ENCODE measurements around the gene THEM4.

Gene THEM4

DNA sequence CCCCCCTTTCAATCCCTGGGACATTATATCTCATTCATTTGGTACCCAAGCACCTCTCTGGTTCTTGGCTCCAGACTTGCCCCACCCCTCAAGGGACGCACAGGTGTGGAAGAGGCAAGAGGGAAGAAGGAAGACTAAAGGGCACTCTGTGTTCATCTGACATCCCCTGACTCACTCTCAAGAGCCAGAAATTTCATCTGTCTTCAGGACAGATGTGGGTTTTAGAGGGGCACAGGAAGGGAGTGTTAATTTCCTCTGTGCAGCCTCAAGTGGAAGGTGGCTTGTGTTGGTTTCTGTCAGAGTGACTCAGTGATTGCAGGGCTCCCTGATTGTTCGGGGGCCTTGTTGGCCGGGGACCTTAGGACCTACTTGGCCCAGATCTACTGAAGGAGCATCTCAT, 72.1 kb downstream of the THEM4 start:
- DNase-seq (ENCODE audit: low read depth) = no peak

DNA sequence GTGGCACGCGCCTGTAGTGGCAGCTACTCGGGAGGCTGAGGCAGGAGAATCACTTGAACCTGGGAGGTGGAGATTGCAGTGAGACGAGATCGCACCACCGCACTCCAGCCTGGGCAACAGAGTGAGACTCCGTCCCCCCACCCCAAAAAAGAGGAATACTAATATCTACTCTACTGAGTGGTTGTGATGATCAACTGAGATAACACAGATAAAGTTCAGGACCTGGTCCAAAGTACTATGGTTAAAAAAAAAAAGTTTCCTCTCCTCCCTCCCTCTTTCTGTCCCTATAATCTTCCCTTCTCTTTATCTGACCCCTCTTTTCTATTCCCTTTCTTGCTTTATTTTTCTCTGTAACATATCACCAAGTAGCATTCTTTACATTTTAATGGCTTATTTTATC, 73.7 kb downstream of the THEM4 start:
- no peak for DNase-seq (ENCODE audit: low read depth)

DNA sequence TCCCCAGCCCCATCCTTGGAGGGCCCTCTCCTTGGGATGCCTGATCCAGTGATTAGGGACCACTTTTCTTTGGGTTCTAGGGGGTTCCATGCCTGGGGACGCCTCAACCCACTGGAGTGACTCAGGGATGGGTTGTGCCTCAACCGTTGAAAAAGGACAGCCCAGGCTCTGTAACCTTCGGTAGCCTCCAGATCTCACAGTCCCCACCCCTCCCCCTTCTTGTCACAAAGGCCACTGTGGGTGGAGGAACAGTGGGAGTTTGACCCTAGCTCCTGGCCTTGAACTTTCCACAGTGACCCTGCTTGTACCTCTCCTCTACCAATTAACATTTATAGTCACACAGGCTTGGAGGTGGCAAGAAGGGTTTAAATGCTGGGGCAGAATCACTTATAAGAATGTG, 75.1 kb downstream of the THEM4 start:
- no peak for DNase-seq (ENCODE audit: low read depth)

DNA sequence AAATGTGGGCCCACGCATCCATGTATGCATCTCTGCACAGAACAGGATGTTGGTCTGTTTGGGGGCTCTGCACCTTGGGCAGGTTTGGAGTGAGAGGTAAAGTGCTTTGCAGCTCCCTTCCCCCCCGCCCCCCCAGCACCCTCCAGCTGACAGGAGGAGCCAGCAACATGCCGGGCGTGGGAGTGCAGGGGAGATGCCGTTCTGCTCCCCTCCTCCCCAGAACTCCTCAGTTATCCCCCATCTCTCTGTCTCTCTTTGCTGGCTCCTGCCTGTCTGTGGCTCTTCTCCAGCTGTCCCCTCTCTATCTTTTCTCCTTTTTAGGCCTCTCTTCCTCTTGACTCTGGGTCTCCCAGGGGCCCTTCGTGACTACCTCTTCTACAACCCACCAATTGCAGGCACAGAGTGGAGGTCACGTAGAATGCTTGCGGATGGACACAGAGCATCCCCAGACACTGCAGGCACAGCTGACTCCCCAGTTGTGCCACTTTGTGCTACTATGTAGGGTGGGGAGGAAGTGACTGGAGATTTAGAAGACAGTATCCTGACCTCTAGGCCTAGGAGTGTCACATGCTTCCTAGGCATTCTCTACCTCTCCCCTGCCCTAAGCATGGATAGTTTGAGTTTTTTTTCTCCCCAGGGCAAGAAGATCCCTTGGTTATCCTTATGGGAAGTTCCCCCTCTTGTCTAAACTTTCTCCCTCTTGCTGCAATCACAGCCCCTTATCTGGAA, 76.0 kb downstream of the THEM4 start:
- DNase-seq (ENCODE audit: low read depth) = no peak

DNA sequence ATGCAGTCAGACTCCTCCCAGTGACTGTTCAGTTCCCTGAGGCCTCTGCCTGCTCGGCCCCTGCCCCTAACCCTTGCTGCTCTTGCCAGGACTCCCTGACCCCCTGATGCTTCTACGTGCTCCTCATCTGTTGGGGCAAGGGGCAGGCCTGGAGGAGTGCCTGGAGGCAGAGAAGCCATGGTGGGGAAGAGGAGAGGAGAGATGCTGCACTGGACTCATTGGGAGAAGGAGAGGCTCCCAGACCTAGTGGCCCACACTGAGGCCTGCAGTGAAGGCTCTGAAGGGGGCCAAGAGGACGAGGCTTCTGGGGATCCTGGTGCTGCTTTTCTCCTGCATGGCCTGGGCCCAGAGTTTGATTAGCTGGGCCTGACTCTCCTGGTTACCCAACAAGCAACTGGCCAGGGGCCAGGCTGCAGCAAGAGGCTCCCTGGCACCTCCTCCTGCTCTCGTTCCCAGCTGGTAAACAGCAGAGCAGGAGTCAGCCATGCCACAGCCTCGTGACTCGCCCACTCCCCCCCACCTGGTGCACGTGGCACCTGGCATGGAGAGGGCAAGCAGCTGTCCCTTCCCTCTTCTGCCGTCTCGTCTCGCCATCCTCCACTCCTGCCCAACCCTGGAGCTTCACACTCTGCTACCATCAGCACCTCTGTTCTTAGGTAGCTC, 76.9 kb downstream of the THEM4 start:
- no peak for DNase-seq (ENCODE audit: low read depth)

DNA sequence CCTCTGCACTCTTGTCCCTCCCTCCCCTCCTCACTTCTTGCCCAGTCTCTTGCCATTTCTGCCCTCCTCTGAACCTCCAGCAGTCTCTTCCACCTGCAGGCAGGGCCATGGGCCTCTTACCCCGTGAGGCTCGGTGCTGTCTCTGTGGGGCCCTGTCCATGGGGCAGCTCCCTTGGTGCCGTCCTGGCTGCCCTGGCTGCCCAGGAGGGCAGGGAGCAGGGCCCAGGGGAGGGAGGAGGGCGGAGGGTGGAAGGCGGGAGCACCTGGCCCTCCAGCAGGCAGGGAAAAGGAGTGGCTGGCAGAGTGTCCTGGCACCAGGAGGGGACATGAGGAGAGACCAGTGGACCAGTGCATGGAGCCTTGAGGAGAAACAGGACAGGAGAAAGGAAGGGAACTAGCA, 77.7 kb downstream of the THEM4 start, which contains the start of gene RORC:
Gene RORC, minus strand, starts transcription at position 198 of the 400 bp plus-strand sequence. Its CDS starts 38 bp downstream, at position 160.
- DNase-seq (ENCODE audit: low read depth) = no peak

DNA sequence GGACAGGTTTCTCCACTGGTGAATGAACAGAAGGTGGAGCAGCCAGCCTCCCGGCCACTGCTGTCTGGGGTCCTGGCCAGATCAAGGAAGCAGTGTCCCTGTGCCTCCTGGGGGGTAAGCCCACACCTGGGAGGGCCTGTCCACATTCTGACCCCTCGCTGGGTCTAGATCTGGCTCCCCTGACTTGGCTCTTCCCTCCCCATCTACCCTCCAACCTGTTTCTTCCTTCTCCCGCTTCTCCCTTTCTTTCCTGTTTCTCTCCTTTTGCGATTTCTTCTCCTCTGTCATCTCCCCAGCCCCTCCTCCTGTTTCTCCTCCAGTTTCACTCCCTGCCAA, 78.1 kb downstream of the THEM4 start:
- DNase-seq (ENCODE audit: low read depth) = no peak

DNA sequence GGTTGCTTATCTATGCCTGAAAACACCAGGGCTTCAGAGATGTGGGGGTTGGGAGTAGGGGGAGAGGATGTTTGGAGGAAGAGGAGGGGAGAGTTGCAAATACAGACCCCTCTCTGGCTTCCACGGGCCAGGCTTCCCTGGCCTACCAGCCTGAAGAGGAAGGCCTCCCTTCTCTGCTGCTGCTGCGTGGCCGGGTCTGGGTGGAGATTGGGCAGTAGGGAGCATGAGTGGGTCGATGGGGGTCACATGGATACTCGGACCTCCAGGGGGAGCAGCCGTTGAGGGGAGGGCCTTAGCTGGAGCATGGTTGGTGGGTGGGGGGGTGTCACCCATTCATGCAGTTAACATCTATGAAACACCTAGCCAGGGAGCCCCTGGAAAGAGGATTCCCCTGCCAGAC, 79.3 kb downstream of the THEM4 start:
- DNase-seq (ENCODE audit: low read depth) = no peak

DNA sequence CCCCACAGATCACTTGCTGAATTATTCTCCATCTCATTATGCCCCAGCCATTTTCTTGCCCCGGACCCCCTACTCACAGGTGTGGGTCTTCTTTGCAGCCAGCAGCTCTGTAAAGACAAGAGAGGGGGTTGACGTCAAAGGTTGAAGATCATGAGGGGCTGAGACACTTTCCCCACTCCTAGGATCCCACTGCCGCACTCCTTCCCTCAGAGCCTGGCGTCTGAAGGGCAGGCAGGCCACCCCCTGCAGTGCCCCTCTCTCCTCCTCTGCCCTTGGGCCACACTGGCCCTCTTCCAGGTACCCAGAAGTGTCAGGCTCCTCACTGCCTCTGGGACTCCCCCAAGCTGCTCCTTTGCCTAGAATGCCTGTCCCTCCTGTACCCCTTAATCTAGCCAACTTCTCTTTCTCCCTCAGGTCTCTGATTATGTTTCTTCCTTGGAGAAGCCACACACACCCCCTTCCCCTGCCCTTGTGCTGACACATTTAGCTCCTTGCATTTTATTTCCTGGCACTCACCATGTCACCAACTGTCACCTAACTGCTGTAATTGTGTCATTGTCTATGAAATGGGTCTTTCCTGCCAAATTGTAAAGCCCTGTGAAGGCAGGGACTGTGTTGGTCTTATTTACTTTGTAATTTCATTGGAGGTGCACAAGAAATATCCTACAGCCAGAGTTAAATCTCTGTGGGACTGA, 79.8 kb downstream of the THEM4 start:
- no peak for DNase-seq (ENCODE audit: low read depth)

DNA sequence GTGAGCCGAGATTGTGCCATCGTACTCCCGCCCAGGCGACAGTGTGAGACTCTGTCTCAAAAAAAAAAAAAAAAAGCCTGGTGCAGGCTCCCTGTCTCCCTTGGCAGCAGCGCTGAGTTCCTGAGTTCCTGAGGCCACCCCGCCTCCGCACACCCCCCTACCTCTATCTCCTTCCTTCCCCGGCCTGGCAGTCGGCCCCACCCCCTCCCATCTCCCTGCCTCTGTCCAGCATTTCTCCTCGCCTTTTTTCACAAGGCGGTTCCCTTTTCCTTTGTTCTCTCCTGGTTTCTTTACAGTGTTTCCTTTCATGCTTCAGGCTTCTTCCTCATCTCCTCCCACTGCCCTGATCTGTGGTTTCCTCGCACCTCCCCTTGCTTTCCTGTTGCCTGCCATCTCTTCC, 80.4 kb downstream of the THEM4 start:
- no peak for DNase-seq (ENCODE audit: low read depth)

DNA sequence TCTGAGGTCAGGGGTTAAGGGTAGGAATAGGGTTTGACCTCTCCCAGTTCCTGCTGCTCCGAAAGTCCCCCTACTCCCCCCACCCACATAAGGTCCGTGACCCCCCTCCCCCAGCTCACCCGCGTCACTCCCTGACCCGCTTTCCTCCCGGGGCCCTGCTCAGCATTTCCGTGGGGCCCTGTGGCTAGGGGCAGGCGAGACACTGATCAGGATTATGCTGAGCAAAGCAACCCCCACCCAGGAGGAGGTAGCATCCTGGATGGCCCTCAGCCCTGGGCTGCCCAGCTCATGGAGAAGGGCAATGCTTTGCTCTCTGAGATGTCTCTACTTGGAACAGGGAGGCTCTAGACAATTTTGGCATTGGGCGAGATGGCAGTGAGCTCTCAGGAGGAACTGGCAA, 81.5 kb downstream of the THEM4 start:
- no peak for DNase-seq (ENCODE audit: low read depth)

DNA sequence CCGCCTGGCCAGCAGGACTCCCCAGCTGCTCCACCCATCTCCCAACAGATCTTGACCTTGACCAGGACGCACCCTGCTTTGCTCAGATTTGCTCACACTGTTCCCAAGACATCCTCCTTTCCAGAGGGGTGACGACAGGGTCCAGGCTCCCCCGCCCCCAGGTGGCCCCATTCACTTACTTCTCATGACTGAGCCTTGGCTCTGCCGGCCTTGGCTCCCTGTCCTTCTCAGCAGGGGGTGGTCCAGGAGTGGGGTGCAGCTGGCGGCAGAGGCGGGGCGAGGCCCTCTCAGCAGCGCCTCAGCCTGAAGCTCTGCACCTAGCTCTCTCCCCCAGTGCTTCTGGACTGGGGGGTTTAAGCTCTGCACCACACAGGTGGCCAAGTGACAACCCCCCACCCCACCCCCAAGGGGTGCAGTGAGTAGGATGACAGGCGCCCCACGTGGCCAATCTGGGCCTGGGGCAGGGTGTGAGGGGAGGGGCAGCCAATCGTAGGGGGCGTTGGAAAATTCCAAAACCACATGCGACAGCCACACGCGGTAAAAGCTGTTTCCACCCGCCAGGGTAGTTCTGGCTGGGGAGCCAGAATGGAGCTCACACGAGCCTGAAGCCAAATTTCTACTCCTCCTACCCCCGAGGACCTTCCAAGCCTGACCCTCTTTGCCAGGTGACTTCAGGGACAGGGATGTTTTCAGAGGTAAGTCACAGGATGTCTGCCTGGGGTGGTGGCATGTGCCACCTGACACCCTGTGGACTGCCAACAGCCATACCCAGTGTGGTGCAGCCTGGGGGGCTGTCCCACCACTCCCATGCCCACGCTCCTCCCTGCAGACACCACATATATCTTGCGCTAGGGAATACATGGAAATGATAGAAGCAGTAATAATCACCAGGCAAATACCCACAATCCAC, 83.3 kb downstream of the THEM4 start:
- DNase-seq (ENCODE audit: low read depth) = peak; percentile 46

DNA sequence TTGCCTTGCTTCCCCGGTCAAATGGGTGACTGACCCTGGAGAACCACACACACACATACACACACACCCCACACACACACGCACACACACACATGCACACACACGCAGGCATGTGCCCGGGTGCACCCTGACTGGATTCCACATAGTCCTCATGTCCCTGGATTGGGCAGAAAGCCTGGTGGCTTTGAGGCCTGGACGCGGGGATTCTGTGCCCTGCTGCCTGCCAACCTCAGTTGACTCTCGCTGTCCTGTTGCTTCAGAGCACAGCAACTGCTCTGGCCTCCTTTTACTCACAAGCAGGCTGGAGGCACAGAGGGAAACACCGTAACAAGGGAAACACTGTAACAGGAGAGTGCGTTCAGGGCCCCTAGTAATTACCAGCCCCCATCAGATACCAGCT, 84.1 kb downstream of the THEM4 start:
- no peak for DNase-seq (ENCODE audit: low read depth)
